H1 (cell line): Measurements from ENCODE around the gene UVRAG. TPM values are rescaled to one million over a fixed set of nuclear protein-coding genes. Genes with fewer than 3 reads are reported as not detected.

Source experiments
- CTCF ChIA-PET: fragments of 300-600 bp; sonication (Branson Sonifier 250); formaldehyde crosslinking; loops from one replicate; lab custom pipeline; 2021; ENCODE audit not compliant: partially characterized antibody; lab: Charles Lee
- POLR2A ChIA-PET: fragments of 300-600 bp; sonication (Branson Sonifier 250); formaldehyde crosslinking; loops from one replicate; lab custom pipeline; 2021; ENCODE audit warnings: inconsistent platforms; ENCODE audit not compliant: partially characterized antibody; lab: Charles Lee
- DNase-seq, 2 experiments: peaks; one replicate each; pipeline versions ENCODE4 v3.0.0 to v3.0.0-alpha.2; 2010 to 2022; ENCODE audit warnings: low spot score in 2 of 2, low read depth in 1 of 2, mixed read lengths in 1 of 2
- FAIRE-seq: peaks from 2 replicates; lab custom pipeline; 2011; peaks lifted over from hg19 to GRCh38; lab: Jason Lieb, UNC
- H2AFZ ChIP-seq: 2 replicates; pipeline ENCODE4 v1.8.1; 2012; ENCODE audit warnings: low read length, inconsistent platforms
- H2AK5ac ChIP-seq: 2 replicates; pipeline ENCODE4 v1.6.1; 2013; ENCODE audit warnings: low read depth, low read length
- H2BK120ac ChIP-seq: replicated peaks from 2 replicates; pipeline ENCODE3; 2013; ENCODE audit warnings: low read depth, low read length, inconsistent platforms
- H2BK12ac ChIP-seq: 2 replicates; pipeline ENCODE4 v1.6.1; 2013; ENCODE audit warnings: low read depth, low read length
- H2BK15ac ChIP-seq: 2 replicates; pipeline ENCODE4 v1.6.1; 2013; ENCODE audit warnings: low read length
- H2BK20ac ChIP-seq: 2 replicates; pipeline ENCODE4 v1.6.1; 2013; ENCODE audit warnings: low read length
- H2BK5ac ChIP-seq: 2 replicates; pipeline ENCODE4 v1.6.1; 2013; ENCODE audit warnings: low read depth, low read length
- H3K14ac ChIP-seq: 2 replicates; pipeline ENCODE4 v1.6.1; 2013; ENCODE audit warnings: inconsistent platforms; ENCODE audit not compliant: insufficient read length
- H3K18ac ChIP-seq: 2 replicates; pipeline ENCODE4 v1.6.1; 2013; ENCODE audit warnings: low read length; ENCODE audit errors: extremely low read depth
- H3K23ac ChIP-seq: 2 replicates; pipeline ENCODE4 v1.6.1; 2013; ENCODE audit warnings: inconsistent platforms; ENCODE audit not compliant: insufficient read length
- H3K23me2 ChIP-seq: 2 replicates; pipeline ENCODE4 v1.6.1; 2013; ENCODE audit warnings: low read depth, low read length
- H3K27ac ChIP-seq: 2 replicates; pipeline ENCODE4 v1.6.1; 2011; ENCODE audit warnings: low read depth, low read length, inconsistent platforms
- H3K27me3 ChIP-seq, 4 experiments: replicated peaks in 1 of 4; 1 replicate in 1 of 4; 2 replicates in 3 of 4; pipeline versions ENCODE4 v1.6.1 to v1.8.1; 2011 to 2013; ENCODE audit warnings: low read length in 3 of 4, mild to moderate bottlenecking in 3 of 4, inconsistent platforms in 2 of 4, mixed read lengths in 2 of 4, moderate library complexity in 1 of 4; ENCODE audit not compliant: control insufficient read depth in 3 of 4, insufficient read depth in 3 of 4; ENCODE audit errors: extremely low read depth in 1 of 4
- H3K36me3 ChIP-seq, 4 experiments: 2 replicates each; pipeline versions ENCODE4 v1.6.1 to v1.8.1; 2011 to 2013; ENCODE audit warnings: mild to moderate bottlenecking in 4 of 4, low read length in 3 of 4, moderate library complexity in 2 of 4, control low read depth in 1 of 4, inconsistent platforms in 1 of 4; ENCODE audit not compliant: insufficient read depth in 4 of 4, control insufficient read depth in 2 of 4
- H3K4ac ChIP-seq: replicated peaks from 2 replicates; pipeline ENCODE3; 2013; ENCODE audit warnings: low read length, low read depth, mixed read lengths, inconsistent platforms; ENCODE audit not compliant: insufficient read length
- H3K4me1 ChIP-seq, 4 experiments: replicated peaks in 1 of 4; 1 replicate in 1 of 4; 2 replicates in 3 of 4; pipeline versions ENCODE4 v1.6.1 to v1.8.1; 2011 to 2013; ENCODE audit warnings: low read length in 3 of 4, inconsistent platforms in 2 of 4, mixed read lengths in 1 of 4; ENCODE audit not compliant: insufficient read depth in 4 of 4, control insufficient read depth in 3 of 4
- H3K4me2 ChIP-seq, 2 experiments: 2 replicates each; pipeline versions ENCODE4 v1.6.1 to v1.8.1; 2011 to 2013; ENCODE audit warnings: low read depth in 2 of 2, low read length in 2 of 2, control low read depth in 1 of 2, inconsistent platforms in 1 of 2, mild to moderate bottlenecking in 1 of 2; ENCODE audit not compliant: insufficient read depth in 1 of 2
- H3K4me3 ChIP-seq, 4 experiments: fragments of 200-600, 300-600 bp in 1 of 4; sonication (generic), shearing (Covaris generic), sonication (Bioruptor Twin) in 1 of 4; 2 replicates each; pipeline versions ENCODE4 v1.5.1 to v1.8.1; 2011 to 2016; ENCODE audit warnings: low read length in 4 of 4, low read depth in 3 of 4, control low read depth in 2 of 4, inconsistent platforms in 2 of 4, mild to moderate bottlenecking in 2 of 4, mixed read lengths in 1 of 4, moderate library complexity in 1 of 4; ENCODE audit not compliant: insufficient read depth in 2 of 4; ENCODE audit errors: extremely low read depth in 1 of 4
- H3K56ac ChIP-seq: replicated peaks from 2 replicates; pipeline ENCODE3; 2013; ENCODE audit warnings: low read depth, mild to moderate bottlenecking, mixed read lengths, low read length, inconsistent platforms; ENCODE audit not compliant: insufficient read length
- H3K79me1 ChIP-seq: 2 replicates; pipeline ENCODE4 v1.6.1; 2013; ENCODE audit warnings: low read depth, low read length, control low read depth
- H3K79me2 ChIP-seq, 2 experiments: 2 replicates each; pipeline versions ENCODE4 v1.6.1 to v1.8.1; 2012 to 2013; ENCODE audit warnings: low read length in 2 of 2, mild to moderate bottlenecking in 2 of 2, inconsistent platforms in 1 of 2; ENCODE audit not compliant: insufficient read depth in 2 of 2, control insufficient read depth in 1 of 2
- H3K9ac ChIP-seq, 4 experiments: replicated peaks in 1 of 4; 1 replicate in 1 of 4; 2 replicates in 3 of 4; pipeline versions ENCODE4 v1.6.1 to v1.8.1; 2011 to 2013; ENCODE audit warnings: low read depth in 3 of 4, low read length in 3 of 4, control low read depth in 2 of 4, mild to moderate bottlenecking in 2 of 4, moderate library complexity in 2 of 4, inconsistent platforms in 1 of 4; ENCODE audit errors: extremely low read depth in 1 of 4
- H3K9me3 ChIP-seq, 2 experiments: 2 replicates each; pipeline versions ENCODE4 v1.6.1 to v1.8.1; 2012 to 2013; ENCODE audit warnings: mild to moderate bottlenecking in 2 of 2, moderate library complexity in 2 of 2, control low read depth in 1 of 2, inconsistent platforms in 1 of 2, low read depth in 1 of 2, low read length in 1 of 2, mixed read lengths in 1 of 2; ENCODE audit not compliant: insufficient read depth in 2 of 2
- H4K20me1 ChIP-seq, 2 experiments: replicated peaks in 1 of 2; 2 replicates each; pipeline versions ENCODE3 to v1.8.1; 2011 to 2013; ENCODE audit warnings: inconsistent platforms in 2 of 2, low read length in 2 of 2, mild to moderate bottlenecking in 1 of 2; ENCODE audit not compliant: insufficient read depth in 2 of 2, control insufficient read depth in 1 of 2
- H4K5ac ChIP-seq: 2 replicates; pipeline ENCODE4 v1.6.1; 2013; ENCODE audit warnings: low read length, low read depth, mixed read lengths, inconsistent platforms; ENCODE audit not compliant: insufficient read length
- H4K8ac ChIP-seq: 2 replicates; pipeline ENCODE4 v1.8.0; 2013; ENCODE audit warnings: mild to moderate bottlenecking, moderate library complexity, low read length, inconsistent platforms; ENCODE audit not compliant: insufficient read depth; ENCODE audit errors: extremely low read depth
- H4K91ac ChIP-seq: replicated peaks from 2 replicates; pipeline ENCODE3; 2013; ENCODE audit warnings: low read length, mixed read lengths, inconsistent platforms; ENCODE audit not compliant: insufficient read length
- BCL11A ChIP-seq, 2 experiments: IDR thresholded peaks; one replicate each; pipeline ENCODE4 v1.6.1; 2011; ENCODE audit warnings: low read depth in 2 of 2, low read length in 2 of 2, mild to moderate bottlenecking in 2 of 2
- CHD2 ChIP-seq: IDR thresholded peaks from 2 replicates; pipeline ENCODE4 v1.6.1; 2012; ENCODE audit warnings: low read length, improper control_type of control experiment
- FOSL1 ChIP-seq: IDR thresholded peaks from 2 replicates; pipeline ENCODE4 v1.6.1; 2011; ENCODE audit warnings: mild to moderate bottlenecking, low read depth, low read length, moderate library complexity; ENCODE audit not compliant: insufficient read depth
- JUN ChIP-seq: IDR thresholded peaks from 2 replicates; pipeline ENCODE4 v1.6.1; 2011; ENCODE audit warnings: low read depth, mild to moderate bottlenecking, improper control_type of control experiment, low read length
- NANOG ChIP-seq: IDR thresholded peaks from 2 replicates; pipeline ENCODE4 v1.6.1; 2011; ENCODE audit warnings: low read length, low read depth, mild to moderate bottlenecking, inconsistent platforms; ENCODE audit not compliant: insufficient read depth, poor library complexity, severe bottlenecking
- RNF2 ChIP-seq: fragments of 200-900, 300-1000 bp; sonication (generic); IDR thresholded peaks from 2 replicates; pipeline ENCODE4 v1.7.1; 2016; ENCODE audit warnings: borderline replicate concordance, low read depth, mild to moderate bottlenecking, antibody characterized with exemption, low read length; ENCODE audit not compliant: poor library complexity, severe bottlenecking; ENCODE audit errors: missing control alignments
- SUZ12 ChIP-seq: fragments of 200-600 bp; sonication (generic); IDR thresholded peaks from 2 replicates; pipeline ENCODE4 v1.6.1; 2012; ENCODE audit warnings: mild to moderate bottlenecking, inconsistent platforms, low read length, moderate library complexity, mixed read lengths
- YY1 ChIP-seq: IDR thresholded peaks from 2 replicates; pipeline ENCODE4 v1.6.1; 2011; ENCODE audit warnings: low read depth, mild to moderate bottlenecking, low read length
- WGBS, 2 experiments: shearing (Covaris generic) in 1 of 2; methylation state at CpG; one replicate each; pipeline versions ENCODE4 v1.1.6 to v1.1.7; 2013 to 2015; ENCODE audit warnings: low lambda C conversion rate in 2 of 2, mixed read lengths in 2 of 2, inconsistent platforms in 1 of 2, low coverage in 1 of 2, missing lambda C conversion rate in 1 of 2; ENCODE audit not compliant: insufficient replicate concordance in 2 of 2, insufficient coverage in 1 of 2, insufficient read length in 1 of 2; ENCODE audit errors: extremely low coverage in 1 of 2, missing lambda C conversion rate in 1 of 2; 5-methylcytosine and 5-hydroxymethylcytosine counted together
- polyA plus RNA-seq, 7 experiments: library from polyadenylated mRNA; depleted of rRNA in 3 of 7; stranded (reverse) in 5 of 7; unstranded in 2 of 7; fragments of >200 nt in 5 of 7; fragments of 200-250 nt in 2 of 7; gene quantifications; 1 replicate in 5 of 7; 2 replicates in 1 of 7; 4 replicates in 1 of 7; pipeline versions ENCODE4 v1.2.1 to v1.2.3, GENCODE V29; 2011 to 2013; ENCODE audit warnings: missing spikeins in 2 of 7, mixed read lengths in 2 of 7
- total RNA-seq: library from RNA; stranded (reverse); fragmentation: NEBNext Ultra II Directional; extraction: Animal tissue kit (Norgen Biotek cat#: 25700); gene quantifications from 2 replicates; pipeline ENCODE4 v1.2.1, GENCODE V29; 2021
- TF ChIP-seq, protein P1 (sequence below): IDR thresholded peaks from 2 replicates; pipeline ENCODE4 v1.6.1; 2011; ENCODE audit warnings: low read depth, mild to moderate bottlenecking, low read length; ENCODE audit not compliant: insufficient read depth
- TF ChIP-seq, protein P2 (sequence below): IDR thresholded peaks from 2 replicates; pipeline ENCODE4 v1.6.1; 2012; ENCODE audit warnings: inconsistent platforms

Gene UVRAG
- total and polyA plus RNA-seq, 2 of the 8 experiments (the other 6 are each of a cell fraction or from before 2014, with no cell fraction given): 5.5 to 14.7 TPM

DNA sequence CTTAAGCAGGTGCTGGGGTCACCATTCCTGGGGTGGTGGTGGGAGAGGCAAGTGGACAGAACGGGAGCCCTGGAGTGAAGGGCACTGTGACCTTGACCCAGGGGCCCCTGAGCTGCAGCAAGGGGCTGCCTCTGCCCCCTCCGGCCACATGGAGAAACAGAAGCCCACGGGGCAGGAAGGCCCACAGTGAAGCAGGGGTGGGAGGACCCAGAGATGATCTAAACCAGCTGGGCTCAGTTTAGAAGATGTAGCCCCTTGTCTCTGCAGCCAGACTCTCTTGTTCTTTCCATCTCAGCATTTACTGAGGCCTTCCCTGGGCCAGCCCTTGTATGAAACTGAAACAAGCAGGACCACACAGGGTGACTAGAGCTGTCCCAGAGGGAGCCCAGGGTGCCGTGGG lies 360.8 kb downstream of the UVRAG start:
- no peak overlapping the region for H3K14ac ChIP-seq
- H3K18ac ChIP-seq: no peak overlapping the region
- no peak overlapping the region for H4K91ac ChIP-seq
- H2BK12ac ChIP-seq: no peak overlapping the region
- no peaks in the 10 kb centered on the region for H3K36me3 ChIP-seq
- H4K8ac ChIP-seq: no peak overlapping the region; the same call in 1 of the 2 replicates
- CTCF ChIA-PET: interaction anchor here (0.7 to 2.0 kb wide), 4 partner anchors 10 to 143 kb away, joined by 3 to 4 read pairs (median 3); no protein-coding TSS in a partner anchor
- no peak overlapping the region for H2BK5ac ChIP-seq
- H3K27ac ChIP-seq: no peak overlapping the region
- no peak overlapping the region for H2BK120ac ChIP-seq
- no peak for TF ChIP-seq YY1
- no peak for TF ChIP-seq SUZ12
- no peak for TF ChIP-seq RNF2
- no peak for TF ChIP-seq JUN
- no peak for TF ChIP-seq BCL11A (IDR thresholded peaks at IDR 0.05; ENCODE audit: low read depth in 2 of 2, low read length in 2 of 2)
- TF ChIP-seq, protein P1, sequence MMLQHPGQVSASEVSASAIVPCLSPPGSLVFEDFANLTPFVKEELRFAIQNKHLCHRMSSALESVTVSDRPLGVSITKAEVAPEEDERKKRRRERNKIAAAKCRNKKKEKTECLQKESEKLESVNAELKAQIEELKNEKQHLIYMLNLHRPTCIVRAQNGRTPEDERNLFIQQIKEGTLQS: no peak
- TF ChIP-seq, protein P2, sequence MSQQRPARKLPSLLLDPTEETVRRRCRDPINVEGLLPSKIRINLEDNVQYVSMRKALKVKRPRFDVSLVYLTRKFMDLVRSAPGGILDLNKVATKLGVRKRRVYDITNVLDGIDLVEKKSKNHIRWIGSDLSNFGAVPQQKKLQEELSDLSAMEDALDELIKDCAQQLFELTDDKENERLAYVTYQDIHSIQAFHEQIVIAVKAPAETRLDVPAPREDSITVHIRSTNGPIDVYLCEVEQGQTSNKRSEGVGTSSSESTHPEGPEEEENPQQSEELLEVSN: no peak
- TF ChIP-seq NANOG: no peak
- no peak for TF ChIP-seq CHD2
- TF ChIP-seq FOSL1: no peak
- no peak overlapping the region for H4K5ac ChIP-seq
- H3K23me2 ChIP-seq: peaks cover 2% of the 10 kb centered on the region; the same call in 1 of the 2 replicates
- H4K20me1 ChIP-seq: no peaks in the 10 kb centered on the region
- H3K9me3 ChIP-seq: no peaks in the 10 kb centered on the region
- no peak overlapping the region for H3K4ac ChIP-seq
- no peak overlapping the region for H2AK5ac ChIP-seq
- FAIRE-seq (no peak), DNase-seq (no peak)
- H2BK15ac ChIP-seq: 0 out of 2 replicates have a peak overlapping the region, but pooled peaks have one; percentile 16
- H2BK20ac ChIP-seq: no peak overlapping the region
- no peak overlapping the region for H3K4me2 ChIP-seq
- H3K9ac ChIP-seq: no peak overlapping the region
- no peak overlapping the region for H3K4me3 ChIP-seq
- 92% methylated on average over 4 of the region's 4 CpGs; no CpG with 5 or more reads in 1 of the 2 experiments for WGBS, 2 experiments
- H3K56ac ChIP-seq: no peak overlapping the region
- H3K79me1 ChIP-seq: no peaks in the 10 kb centered on the region
- H3K27me3 ChIP-seq: no peaks in the 10 kb centered on the region
- no peak overlapping the region for H3K23ac ChIP-seq
- H2AFZ ChIP-seq: no peak overlapping the region
- no peaks in the 10 kb centered on the region for H3K79me2 ChIP-seq
- peaks cover 0 to 4% (median 2%) of the 10 kb centered on the region in 4 experiments; a peak in 2 of 7 replicates for H3K4me1 ChIP-seq
- POLR2A ChIA-PET: no interaction called here
